HG03432 (cell line): ENCODE results near the gene CD72.
"Not testable (repeated sequence)": the region's sequence is repeated elsewhere in the genome, so short reads cannot be mapped to it uniquely, and the experiment has no call there.

Experiments
- ATAC-seq: cut with Tn5 transposase; IDR thresholded peaks from one replicate; pipeline ENCODE4 v1.9.1; 2021; ENCODE audit warnings: mild to moderate bottlenecking, moderate library complexity; ENCODE audit not compliant: unreplicated experiment

The CD72 gene

DNA sequence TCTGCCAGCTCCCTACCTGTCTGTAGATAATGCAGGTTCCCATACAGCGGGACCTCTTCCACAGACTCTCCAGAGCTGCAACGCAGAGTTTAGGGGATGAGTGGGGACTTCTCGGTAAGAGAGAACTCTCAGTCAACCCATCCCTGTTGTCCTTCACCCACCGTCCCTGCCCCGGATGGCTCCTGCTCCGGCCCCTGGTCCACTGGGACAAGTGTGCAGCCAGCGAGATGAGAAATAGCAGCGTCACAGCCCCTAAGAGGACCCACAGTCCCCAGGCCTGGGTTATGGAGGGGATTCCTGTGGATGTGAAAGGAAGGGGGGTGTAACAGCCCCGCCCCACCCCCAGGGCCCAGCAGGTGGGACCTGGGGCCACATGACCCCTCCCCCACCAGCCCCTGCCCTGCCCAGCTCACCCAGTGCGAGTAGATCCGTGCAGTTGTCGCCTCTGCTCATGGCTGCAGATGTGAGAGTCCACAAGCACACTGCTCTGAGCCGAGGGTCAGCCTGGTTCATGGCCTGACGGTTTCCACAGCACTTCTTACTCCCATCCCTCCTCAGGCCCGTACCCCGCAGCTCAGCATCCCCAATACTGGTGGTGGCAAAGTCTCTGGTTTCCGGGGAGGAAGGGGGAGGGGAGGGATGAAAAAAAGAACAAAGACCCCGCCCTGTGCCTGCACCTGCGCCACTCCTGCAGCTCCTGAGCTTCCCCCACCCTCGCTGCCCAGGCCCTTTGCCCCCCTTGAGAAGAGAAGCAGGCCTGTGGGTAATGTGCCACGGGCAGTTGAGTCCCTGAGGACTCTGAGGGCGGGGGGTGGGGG is 32.3 kb upstream of the CD72 start, which contains the start of gene SIT1:
TSS of gene SIT1 (minus strand) at position 591 of the 818 bp plus-strand sequence. CDS start at position 513, 78 bp downstream.
- no peak for ATAC-seq

DNA sequence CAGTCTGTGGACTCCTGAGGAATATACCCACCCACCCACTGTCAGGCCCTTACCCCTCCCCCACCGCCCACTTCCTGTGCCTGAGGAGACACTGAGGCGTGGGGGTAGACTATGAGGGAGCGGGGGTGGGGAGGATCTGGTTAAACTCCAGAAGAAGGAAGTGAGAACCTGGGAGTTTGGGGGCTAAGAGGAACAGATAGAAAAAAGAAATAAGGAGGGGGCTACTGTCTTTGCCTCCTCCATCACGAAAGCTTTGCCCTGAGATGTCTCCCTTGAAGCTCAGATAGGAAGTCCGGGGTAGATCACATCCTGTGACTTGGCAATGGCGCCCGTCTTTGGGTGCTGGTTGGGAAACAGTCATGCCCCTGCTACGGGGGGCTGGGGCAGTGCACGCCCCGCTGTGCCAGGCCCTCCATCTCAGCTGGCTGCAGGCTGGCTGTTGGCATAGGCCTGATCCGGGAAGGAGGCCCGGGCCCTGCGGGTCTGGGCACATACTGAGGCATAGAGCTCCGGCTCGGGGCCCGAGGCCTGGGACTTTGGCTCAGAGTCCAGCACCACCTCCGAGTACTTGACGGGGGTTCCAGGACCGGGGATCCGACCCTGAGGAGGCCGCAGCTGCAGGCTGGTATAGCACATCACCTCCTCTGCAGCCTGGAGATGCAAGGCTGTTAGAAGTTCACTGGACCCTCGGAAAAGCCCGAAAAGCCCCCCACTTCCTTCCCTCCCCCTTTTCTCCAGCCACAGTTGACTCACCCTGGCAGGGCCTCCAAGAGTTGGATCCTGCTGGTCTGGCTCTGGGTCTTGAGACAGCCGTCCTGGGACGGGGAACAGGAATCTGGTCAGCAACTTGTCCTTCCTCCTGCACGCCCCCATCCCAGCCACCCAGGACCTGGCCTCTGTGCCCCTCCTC is 31.5 kb upstream of the CD72 start:
- ATAC-seq, result no peak

DNA sequence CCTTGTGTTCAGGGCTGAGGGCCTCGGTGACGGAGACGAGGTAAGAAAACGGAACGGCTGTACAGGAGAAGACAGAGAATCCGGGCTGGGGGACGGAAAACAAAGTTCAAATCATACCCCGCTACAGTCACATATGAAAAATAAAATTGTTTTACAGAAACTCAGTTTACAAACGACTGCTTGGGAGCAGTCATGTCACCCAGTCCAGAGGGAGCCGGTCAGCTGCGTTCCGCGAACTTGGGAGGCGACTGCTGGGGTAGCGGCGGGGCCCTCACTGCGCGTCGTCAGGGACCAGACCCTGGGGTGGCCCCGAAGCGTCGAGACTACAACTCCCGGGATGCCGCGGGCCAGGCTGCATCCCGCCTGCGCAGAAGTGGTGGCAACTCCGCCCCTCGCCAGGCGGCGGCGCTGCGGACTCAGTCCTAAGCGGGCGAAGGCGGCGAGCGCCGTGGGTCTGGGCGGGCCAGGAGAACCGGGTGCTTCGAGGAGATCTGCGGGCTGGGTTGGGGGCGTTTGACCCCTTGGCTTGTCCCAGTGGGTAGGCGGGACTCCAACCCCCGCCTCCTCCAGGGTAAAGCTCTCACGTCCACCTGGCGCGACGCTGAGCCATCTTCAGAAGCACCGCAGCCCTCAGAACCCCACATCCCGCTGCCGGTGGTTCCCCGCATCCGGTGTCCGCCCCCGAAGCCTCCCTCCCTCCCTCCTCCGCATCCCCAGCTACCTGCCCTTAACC is 28.5 kb upstream of the CD72 start:
- peak; percentile 91 for ATAC-seq

DNA sequence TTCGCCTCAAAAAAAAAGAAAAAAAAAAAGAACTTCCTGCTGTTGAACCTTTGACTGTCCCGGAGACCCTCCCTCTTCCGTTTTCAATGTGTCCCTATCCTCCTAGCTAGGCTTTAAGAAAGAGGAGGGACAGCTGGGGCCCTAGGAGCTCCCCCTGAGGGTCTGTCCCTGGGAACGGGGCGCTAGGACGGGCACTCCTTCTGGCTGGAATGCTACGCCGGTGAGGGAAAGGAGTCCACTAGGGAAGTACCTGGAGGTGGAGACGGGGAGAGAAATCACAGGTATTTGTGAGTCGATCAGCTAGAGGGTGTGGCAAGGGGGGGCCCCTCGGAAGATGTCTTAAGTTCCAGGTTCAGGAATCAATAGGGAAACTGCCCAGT is 27.9 kb upstream of the CD72 start:
- no peak for ATAC-seq

DNA sequence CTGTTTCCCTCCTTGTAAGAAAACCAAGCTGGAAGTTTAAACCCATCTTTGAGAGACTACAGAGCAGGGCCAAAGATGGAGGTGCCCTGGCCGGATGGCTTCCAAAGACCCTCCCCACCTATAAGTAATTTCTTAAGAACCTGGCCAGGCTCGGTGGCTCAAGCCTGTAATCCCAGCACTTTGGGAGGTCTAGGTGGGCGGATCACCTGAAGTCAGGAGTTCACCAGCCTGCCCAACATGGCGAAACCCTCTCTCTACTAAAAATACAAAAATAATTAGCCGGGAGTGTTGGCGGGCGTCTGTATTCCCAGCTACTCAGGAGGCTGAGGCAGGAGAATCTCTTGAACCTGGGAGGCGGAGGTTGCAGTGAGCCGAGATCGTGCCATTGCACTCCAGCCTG is 27.5 kb upstream of the CD72 start:
- ATAC-seq, result not testable (repeated sequence)

DNA sequence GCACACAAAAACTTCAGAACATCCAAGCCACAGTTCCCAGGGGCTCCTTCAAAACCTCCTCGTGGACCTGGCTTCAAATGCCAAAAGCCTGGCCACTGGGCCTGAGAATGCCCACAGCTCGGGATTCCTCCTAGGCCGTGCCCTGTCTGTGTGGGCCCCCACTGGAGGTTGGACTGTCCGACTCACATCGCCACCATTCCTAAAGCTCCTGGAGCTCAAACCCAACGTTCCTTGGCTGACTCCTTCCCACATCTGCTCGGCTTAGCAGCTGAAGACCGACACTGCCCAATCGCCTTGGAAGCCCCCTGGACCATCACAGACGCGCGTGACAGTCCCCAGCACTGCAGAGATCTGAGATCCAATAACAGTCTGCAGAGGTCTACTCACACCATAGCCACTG is 24.8 kb upstream of the CD72 start:
- ATAC-seq, result no peak

DNA sequence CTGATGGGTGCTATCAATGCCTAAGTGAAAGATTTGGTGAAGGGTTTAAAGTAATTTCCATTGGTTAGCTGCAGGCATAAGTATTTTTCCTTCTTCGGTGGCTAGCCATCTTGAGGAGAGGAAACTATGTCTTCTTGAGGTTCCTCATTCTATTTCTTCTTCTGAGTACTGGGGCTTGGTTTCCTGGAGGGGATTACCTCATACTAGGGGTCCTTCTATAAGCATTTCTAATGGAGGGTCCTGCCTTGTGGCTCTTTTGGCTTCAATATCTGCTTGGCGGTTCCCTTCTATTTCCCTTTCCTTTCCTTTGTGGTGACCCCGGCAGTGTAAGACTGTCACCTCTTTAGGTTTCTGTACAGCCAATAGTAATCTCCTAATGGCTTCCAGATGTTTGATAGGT is 23.3 kb upstream of the CD72 start:
- not testable (repeated sequence) for ATAC-seq

DNA sequence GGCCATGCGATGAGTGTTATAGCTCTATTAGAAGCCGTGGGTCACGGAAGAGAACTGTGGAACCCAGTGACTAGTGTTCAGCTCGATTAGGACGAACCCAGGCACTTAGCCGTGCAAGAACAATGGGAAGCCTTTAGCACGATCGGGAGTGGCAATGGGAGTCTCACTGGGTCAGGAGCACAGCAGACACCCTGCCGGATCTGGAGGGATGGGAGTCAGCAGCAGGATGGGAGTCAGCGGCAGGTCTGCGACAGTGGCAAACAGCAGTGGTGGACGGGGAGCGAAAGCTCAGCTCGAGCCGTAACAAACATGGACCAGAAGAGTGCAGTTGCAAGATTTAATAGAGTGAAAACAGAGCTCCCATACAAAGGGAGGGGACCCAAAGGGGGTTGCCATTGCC is 22.2 kb upstream of the CD72 start:
- not testable (repeated sequence) for ATAC-seq

DNA sequence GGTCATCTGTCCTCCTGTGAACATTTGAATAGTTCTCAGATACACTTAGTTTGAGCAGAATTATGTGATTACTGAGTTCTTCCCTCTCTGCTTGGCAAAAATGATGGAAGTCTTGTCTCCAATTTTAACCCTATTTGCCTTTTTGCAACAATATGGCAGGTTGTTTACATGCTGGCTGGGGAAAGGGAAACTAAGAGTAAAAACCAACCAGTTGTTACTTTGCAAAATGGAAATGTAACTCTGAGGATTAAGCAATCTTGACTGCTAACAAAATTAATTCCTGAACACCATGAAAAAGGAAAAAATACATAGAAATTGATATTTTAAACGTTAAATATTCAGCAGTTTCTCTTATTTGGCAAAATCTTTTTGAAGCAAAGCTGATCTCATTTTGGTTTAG is 21.4 kb upstream of the CD72 start:
- no peak for ATAC-seq

DNA sequence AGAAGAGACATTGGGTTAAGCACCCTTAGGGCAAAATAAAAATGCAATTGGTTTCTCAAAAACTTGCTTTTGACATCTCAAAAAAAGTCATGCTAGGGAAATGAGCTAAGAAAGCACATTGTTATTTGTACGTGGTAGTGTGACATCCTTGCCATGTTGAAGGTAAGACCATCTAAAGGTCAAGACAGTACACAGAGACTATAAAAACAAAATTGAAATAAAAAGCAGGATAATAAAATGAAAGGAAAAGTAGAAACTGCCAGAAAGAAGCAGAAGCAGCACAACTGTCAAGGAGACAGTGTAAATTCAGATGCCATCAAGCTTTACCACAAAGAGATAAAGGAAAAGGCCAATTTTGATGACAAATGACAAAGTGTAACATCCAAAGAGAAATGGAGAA is 21.0 kb upstream of the CD72 start:
- not testable (repeated sequence) for ATAC-seq

DNA sequence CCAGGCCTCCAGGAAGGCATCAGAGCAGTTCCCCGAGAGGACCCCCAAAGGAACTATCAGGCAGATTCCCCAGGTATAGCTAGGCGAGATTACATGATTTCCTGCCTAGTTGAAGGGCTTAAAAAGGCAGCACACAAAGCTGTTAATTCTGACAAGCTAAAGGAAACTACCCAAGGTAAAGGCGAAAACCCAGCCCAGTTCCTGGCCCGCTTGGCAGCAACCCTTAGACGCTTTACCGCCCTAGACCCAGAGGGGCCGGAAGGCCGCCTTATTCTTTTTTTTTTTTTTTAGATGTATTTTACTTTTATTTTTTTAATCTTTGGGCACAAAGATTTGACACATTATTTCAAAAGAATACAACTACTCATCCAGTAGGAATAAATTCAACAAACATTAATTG is 20.5 kb upstream of the CD72 start:
- ATAC-seq, result not testable (repeated sequence)

DNA sequence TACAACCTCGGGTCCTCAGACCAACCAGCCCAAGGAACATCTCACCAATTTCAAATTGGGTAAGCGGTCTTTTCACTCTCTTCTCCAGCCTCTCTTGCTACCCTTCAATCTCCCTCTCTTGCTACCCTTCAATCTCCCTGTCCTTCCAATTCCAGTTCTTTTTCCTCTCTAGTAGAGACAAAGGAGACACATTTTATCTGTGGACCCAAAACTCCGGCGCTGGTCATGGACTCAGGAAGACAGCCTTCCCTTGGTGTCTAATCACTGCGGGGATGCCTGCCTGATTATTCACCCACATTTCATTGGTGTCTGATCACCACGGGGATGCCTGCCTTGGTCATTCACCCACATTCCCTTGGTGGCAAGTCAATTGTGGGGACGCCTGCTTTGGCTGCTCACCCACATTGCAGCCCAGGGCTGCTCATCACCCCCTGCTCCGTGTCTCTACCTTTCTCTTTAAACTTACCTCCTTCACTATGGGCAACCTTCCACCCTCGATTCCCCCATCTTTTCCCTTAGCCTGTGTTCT is 19.3 kb upstream of the CD72 start:
- not testable (repeated sequence) for ATAC-seq

DNA sequence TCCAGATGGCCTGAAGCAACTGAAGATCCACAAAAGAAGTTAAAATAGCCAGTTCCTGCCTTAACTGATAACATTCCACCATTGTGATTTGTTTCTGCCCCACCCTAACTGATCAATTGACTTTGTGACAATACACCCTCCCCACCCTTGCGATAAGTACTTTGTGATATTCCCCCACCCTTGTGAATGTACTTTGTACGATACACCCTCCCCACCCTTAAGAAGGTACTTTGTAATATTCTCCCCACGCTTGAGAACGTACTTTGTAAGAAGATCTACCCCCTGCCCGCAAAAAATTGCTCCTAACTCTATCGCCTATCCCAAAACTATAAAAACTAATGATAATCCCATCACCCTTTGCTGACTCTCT is 18.6 kb upstream of the CD72 start:
- not testable (repeated sequence) for ATAC-seq

DNA sequence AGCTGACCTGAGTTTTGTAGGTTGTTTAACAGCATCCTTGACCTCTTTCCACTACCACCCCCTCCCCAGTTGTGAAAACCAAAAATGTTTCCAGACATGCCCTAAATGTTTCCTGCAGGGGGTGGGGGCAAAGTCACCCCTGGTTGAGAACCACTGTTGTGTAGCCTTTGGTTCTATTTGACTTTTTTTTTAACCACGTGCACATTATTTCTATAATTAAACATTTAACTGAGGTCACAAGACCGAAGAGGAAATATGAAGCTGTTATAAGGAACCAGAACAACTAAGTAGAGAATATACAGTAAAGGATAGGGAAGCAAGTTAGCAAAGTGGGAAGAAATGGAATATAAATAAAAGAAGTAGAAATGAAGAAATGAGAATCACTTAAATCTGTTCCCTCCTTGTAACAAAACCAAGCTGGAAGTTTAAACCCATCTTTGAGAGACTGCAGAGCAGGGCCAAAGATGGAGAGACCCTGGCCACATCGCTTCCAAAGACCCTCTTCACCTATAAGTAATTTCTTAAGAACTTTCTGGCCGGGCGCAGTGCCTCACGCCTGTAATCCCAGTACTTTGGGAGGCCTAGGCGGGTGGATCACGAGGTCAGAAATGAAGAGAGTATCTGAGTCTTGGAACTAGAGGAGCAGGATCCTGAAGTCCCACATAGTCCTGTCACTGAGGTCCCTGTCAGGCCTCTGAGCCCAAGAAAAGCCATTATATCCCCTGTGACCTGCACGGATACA is 18.1 kb upstream of the CD72 start:
- ATAC-seq, result no peak

DNA sequence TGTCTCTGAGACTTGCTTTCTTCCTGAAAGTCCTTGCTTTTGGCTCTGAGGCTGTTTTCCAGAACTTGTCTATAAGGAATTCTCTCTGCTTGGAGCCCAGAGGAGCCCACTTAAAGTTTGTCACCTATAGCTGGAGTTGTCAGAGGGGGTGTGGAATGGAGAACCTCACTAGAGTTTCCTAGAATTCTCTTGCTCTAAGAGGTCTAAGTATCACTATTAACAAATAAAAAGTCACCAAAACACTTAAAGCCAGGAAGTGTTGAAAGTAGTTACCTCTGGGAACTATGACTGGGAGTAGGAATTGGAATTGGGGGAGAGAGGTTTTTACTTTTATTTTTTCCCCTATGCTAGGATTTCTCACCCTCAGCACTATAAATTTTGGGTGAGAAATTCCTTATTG is 17.5 kb upstream of the CD72 start:
- ATAC-seq, result no peak

DNA sequence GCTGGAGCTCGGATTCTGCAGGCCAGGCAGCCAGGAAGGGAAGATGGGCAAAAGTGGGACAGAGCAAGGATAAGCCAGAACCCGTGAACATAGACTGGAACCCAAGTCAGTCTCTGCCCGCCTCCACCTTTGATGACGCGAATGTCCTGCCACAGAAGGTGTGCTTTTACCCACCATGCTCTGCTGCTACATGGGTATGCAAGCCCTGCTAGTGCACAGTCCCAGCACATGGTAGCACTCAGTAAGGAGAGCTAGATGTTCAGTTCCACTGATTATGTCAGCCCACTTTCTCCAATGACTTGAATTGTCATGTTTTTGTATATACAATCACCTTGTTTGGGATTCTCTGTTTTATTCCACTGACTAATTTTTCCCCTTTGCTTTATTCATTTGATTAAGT is 11.4 kb upstream of the CD72 start:
- no peak for ATAC-seq

DNA sequence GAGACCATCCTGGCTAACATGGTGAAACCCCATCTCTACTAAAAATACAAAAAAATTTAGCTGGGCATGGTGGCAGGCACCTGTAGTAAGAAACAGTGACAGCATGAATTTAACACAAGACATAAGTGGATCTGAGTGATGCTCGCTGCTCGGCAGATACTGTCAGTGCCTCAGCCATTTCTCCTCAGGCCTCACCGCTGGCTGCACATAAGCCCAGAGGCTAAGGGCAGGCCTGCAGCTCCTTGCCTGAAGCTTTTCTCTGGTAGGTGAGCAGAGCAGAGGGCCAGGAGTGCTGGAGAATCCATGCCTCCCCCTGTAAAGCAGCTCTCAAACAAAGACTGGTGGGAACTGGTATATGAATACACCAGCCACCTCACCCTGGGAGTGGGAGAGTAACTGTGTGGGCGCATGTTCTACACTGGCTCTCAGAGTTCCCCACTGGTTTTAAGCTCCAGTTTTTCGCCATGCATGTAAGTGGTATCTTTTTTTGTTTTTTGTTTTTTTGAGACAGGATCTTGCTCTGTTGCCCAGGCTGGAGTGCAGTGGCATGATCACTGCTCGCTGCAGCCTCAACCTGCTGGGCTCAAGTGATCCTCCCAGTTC is 10.3 kb upstream of the CD72 start:
- no peak for ATAC-seq

DNA sequence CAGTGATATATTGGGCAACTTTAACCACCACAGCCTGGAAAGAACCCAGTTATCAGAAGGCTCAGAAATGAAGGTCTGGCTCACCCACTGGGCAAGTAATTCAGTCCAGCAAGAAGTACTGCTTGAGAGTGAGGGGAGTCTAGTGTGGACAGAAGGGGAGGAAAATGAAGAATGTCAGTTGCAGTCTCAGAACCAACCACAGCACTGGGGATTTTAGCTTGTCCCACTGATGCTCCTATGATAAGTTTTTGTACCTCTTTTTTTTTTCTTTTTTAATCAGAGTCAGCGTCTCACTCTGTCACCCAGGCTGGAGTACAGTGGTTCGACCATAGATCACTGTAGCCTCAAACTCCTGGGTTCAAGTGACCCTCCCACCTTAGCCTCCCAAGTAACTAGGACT is 9.4 kb upstream of the CD72 start:
- ATAC-seq, result no peak

DNA sequence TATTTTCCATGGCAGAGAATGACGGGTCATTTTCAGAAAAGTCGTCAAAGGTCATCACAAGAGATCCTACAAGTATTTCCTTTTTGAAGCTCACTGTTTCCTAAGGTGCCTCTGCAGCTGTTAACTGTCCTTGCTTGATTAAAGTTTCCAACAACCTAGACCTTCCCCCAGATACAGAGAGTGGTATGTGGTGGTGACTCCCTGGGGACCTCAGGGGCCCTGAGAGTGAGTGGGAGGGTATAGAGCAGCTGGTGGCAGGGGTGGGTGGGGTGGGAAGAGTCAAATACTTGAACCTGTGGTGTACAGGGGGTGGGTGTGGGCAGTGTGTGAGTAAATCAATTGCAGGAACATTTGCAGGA is 1.6 kb upstream of the CD72 start:
- ATAC-seq, result peak; percentile 60
